Heart left ventricle (tissue), 16 donors: Measurements from ENCODE around the gene TRMT44. TPM values are rescaled to one million over a fixed set of nuclear protein-coding genes. Genes with fewer than 3 reads are reported as not detected.

Experiments
- ATAC-seq, 4 donors: fragments of 200-7000 bp; cut with Tn5 transposase; one replicate each; pipeline ENCODE4 v1.9.1; 2020 to 2022; ENCODE audit warnings: moderate library complexity in 4 of 4, mild to moderate bottlenecking in 3 of 4, moderate number of reproducible peaks in 1 of 4
- DNase-seq, 5 donors: peaks; one replicate each; pipeline ENCODE4 v3.0.0-alpha.2; 2020
- H3K27ac ChIP-seq, 12 donors: fragments of 200-600 bp; sonication (generic) in 4 of 12; one replicate each; pipeline versions ENCODE4 v1.5.0 to v1.8.0; 2016 to 2022; ENCODE audit warnings: mild to moderate bottlenecking in 2 of 12
- H3K27me3 ChIP-seq, 9 donors: fragments of 200-600 bp; sonication (generic) in 2 of 9; one replicate each; pipeline versions ENCODE4 v1.5.1 to v1.8.0; 2016 to 2022; ENCODE audit warnings: mild to moderate bottlenecking in 3 of 9
- H3K36me3 ChIP-seq, 9 donors: fragments of 200-600 bp; sonication (generic) in 2 of 9; one replicate each; pipeline versions ENCODE4 v1.5.0 to v1.8.0; 2018 to 2022; ENCODE audit warnings: mild to moderate bottlenecking in 2 of 9
- H3K4me1 ChIP-seq, 12 donors: fragments of 200-600 bp; sonication (generic) in 4 of 12; one replicate each; pipeline versions ENCODE4 v1.5.0 to v1.8.0; 2016 to 2022; ENCODE audit warnings: mild to moderate bottlenecking in 3 of 12
- H3K4me3 ChIP-seq, 12 donors: fragments of 200-600 bp; sonication (generic) in 4 of 12; one replicate each; pipeline versions ENCODE4 v1.5.0 to v1.8.0; 2017 to 2022; ENCODE audit warnings: mild to moderate bottlenecking in 9 of 12, moderate library complexity in 4 of 12
- H3K9me3 ChIP-seq, 12 donors: fragments of 200-600 bp; sonication (generic) in 4 of 12; one replicate each; pipeline versions ENCODE4 v1.5.0 to v1.8.0; 2016 to 2022; ENCODE audit warnings: mild to moderate bottlenecking in 1 of 12
- POLR2A ChIP-seq, 2 donors: fragments of 450-650 bp; IDR thresholded peaks; one replicate each; pipeline ENCODE4 v1.6.1; 2017; ENCODE audit warnings: antibody characterized with exemption in 2 of 2, mild to moderate bottlenecking in 2 of 2, moderate library complexity in 2 of 2
- WGBS, 4 donors: extraction: QIAGEN DNeasy Blood & Tissue Kit in 2 of 4; methylation state at CpG; one replicate each; pipeline versions ENCODE4 v1.1.5 to v1.1.7; 2013 to 2018; 5-methylcytosine and 5-hydroxymethylcytosine counted together
- intact Hi-C, 10 donors: fragments of 100-400 bp; cut with DNase I; formaldehyde crosslinking; loops; one replicate each; pipeline versions ENCODE4 v1.11.1 to v1.14.2; 2022
- polyA plus RNA-seq, 2 donors: library from polyadenylated mRNA; stranded (reverse); fragments of 200-250 nt; gene quantifications; one replicate each; pipeline ENCODE4 v1.2.3, GENCODE V29; 2013
- total RNA-seq, 9 donors: library from RNA; depleted of rRNA in 2 of 9; stranded (reverse); fragments of >200 nt in 2 of 9; fragmentation: NEBNext Ultra II Directional in 3 of 9; extraction: Animal tissue kit (Norgen Biotek cat#: 25700) in 3 of 9; gene quantifications; one replicate each; pipeline versions ENCODE4 v1.1.0 to v1.2.4, GENCODE V29; 2016 to 2023
- TF ChIP-seq, protein P1 (sequence below), 12 donors: fragments of 200-600 bp; sonication (generic) in 4 of 12; IDR thresholded peaks; one replicate each; pipeline versions ENCODE4 v1.5.0 to v1.8.0; 2018 to 2022; ENCODE audit warnings: antibody characterized with exemption in 12 of 12, mild to moderate bottlenecking in 5 of 12
- donor health status: ischemic (EF 13 %, LVEDD 7.1; RV severe dilation, severe dysfunction).
- donor health status: healthy with polysubstance abuse.
- donor health status: DM: no; HTN: yes; CAD: no.
- donor health status: DM: no; HTN: no; CAD: no.
- donor health status: ischemic (EF 25% LVEDD 6.9; RV normal size, moderate dysfunction).
- donor health status: ischemic (EF 25% LVEDD 5.7; RV mildly dilated, moderate dysfunction).
- donor health status: healthy.
- donor health status: DM: yes; HTN: yes; CAD: no.
- donor health status: ischemic (EF 35%, LVEDD 5.7; RV mildly dilated, moderate dysfunction).
- donor health status: nonischemic (EF 11% LVEDD 7.7; RV severe dilation, severe dysfunction).
- donor health status: DM: yes; HTN: yes; CAD: no.
- donor health status: PGD.
- donor health status: ischemic (EF 29% LVEDD 5.4; RV normal size, mild dysfunction).
- donor health status: nonischemic (EF 23%, LVEDD 6.1; RV moderate dilation, normal function).

TRMT44 gene
- total and polyA plus RNA-seq, 11 donors: 6.1 to 11.7 (median 8.3) TPM

DNA sequence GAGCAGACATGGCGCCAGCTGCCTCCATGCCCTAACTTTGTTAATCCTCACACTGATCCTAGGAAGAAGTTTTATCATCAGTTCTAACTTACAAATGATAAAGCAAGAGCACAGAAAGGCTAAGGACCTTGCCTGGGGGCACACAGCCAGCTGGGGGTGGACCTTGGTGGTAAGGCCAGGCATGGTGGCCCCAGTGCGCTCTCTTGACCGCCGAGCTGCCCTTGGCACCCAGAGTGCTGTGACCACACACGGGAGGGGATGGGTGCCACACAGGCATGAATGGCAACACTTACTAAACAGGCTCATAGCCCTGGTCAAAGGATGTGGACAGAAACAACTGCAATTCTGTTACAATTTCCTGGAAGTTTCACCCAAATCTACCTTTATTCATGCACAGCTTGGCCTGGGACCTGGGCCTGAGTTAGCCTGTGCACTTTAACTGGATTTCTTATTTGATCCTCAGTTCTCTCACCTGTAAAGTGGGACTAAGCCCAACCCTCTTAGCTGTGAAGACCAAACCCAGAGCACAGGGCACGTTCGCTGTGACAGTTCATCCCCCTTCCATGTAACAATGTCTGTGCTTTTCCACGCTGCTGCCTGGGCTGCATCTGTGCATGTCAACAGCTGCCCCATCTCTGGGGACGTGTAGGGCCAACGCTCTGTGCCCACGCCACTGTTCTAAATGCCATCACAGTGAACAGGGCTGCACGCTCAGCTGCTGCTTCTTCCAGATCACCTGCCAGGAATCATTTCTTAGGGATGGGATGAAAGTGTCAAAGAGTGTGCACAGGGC is 44.9 kb upstream of the TRMT44 start:
- H3K4me1 ChIP-seq: peaks cover 0 to 40% (median 29%) of the 10 kb centered on the region in 12 donors
- ATAC-seq (no peak), DNase-seq (peak in 1 of 5 donors; percentile 21)
- TF ChIP-seq POLR2A (IDR thresholded peaks at IDR 0.05): no peak
- TF ChIP-seq, protein P1, sequence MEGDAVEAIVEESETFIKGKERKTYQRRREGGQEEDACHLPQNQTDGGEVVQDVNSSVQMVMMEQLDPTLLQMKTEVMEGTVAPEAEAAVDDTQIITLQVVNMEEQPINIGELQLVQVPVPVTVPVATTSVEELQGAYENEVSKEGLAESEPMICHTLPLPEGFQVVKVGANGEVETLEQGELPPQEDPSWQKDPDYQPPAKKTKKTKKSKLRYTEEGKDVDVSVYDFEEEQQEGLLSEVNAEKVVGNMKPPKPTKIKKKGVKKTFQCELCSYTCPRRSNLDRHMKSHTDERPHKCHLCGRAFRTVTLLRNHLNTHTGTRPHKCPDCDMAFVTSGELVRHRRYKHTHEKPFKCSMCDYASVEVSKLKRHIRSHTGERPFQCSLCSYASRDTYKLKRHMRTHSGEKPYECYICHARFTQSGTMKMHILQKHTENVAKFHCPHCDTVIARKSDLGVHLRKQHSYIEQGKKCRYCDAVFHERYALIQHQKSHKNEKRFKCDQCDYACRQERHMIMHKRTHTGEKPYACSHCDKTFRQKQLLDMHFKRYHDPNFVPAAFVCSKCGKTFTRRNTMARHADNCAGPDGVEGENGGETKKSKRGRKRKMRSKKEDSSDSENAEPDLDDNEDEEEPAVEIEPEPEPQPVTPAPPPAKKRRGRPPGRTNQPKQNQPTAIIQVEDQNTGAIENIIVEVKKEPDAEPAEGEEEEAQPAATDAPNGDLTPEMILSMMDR (IDR thresholded peaks at IDR 0.05): no peak
- no peaks in the 10 kb centered on the region for H3K27me3 ChIP-seq
- no peak overlapping the region for H3K4me3 ChIP-seq
- peaks cover 0 to 66% (median 51%) of the 10 kb centered on the region in 9 donors for H3K36me3 ChIP-seq
- no peak overlapping the region for H3K27ac ChIP-seq
- 94 to 99% (median 98%) methylated on average over 10 to 12 of the region's 12 CpGs for WGBS, 4 donors
- intact Hi-C loops: loop anchor here in 3 of 10 donors (5.0 to 10.0 kb wide), 3 partner anchors 51 to 78 kb away; no protein-coding TSS in a partner anchor
- H3K9me3 ChIP-seq: no peaks in the 10 kb centered on the region

DNA sequence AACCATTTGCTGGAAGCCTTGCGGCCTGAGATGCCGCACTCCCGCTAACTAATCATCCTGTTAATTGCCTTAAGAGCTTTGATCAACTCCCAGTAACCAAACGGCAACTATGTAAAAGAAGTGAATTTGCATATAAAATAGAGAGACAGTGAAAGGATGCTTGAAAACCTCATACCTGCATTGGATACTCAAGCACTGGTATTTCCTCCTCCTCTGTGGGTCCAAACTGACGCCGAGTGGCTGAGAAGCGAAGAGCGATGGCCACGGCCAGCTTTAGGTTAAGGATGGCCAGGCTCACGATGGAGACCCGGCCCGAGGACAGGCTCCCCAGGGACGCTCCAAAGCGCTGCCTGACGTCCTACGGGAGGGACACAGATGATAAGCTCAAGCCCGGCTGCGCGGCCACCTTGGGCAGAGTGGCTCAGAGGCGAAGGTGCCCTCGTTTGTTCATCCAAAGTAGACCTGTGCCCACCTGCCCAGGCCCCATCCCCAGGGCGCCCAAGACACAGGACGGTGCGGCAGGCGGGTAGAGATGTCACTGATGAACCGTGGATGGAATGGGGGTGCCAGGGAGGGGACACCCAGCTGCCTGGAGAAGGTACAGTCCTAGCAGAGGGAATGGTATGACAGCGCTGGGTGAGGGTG is 43.7 kb upstream of the TRMT44 start:
- DNase-seq: peak in 1 of 5 donors; percentile 20
- H3K27ac ChIP-seq: no peak overlapping the region
- peaks cover 0 to 37% (median 23%) of the 10 kb centered on the region in 12 donors for H3K4me1 ChIP-seq
- 92 to 97% (median 95%) methylated on average over 27 of the region's 27 CpGs for WGBS, 4 donors
- TF ChIP-seq, protein P1 (IDR thresholded peaks at IDR 0.05): no peak
- TF ChIP-seq POLR2A (IDR thresholded peaks at IDR 0.05): no peak
- no peak for ATAC-seq
- H3K27me3 ChIP-seq: no peaks in the 10 kb centered on the region
- H3K36me3 ChIP-seq: peaks cover 0 to 62% (median 48%) of the 10 kb centered on the region in 9 donors
- H3K9me3 ChIP-seq: no peaks in the 10 kb centered on the region
- no peak overlapping the region for H3K4me3 ChIP-seq
- intact Hi-C loops: loop anchor here in 3 of 10 donors (5.0 to 10.0 kb wide), 3 partner anchors 52 to 80 kb away; no protein-coding TSS in a partner anchor

DNA sequence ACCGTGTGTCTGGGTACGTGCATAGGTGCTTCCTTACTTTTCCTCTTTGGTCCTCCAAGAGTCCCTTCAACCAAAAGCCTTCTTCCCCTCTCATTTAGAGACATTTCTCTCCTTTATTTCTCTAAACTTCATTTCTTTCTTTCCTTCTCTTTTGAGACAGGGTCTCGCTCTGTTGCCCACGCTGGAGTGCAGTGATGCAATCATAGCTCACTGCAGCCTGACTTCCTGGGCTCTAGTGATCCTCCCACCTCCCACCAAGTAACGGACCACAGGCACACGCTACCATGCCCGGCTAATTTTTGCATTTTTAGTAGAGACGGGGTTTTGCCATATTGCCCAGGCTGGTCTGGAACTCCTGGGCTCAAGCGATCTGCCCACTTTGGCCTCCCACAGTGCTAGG is 42.2 kb upstream of the TRMT44 start:
- no peak for TF ChIP-seq POLR2A (IDR thresholded peaks at IDR 0.05)
- TF ChIP-seq, protein P1 (IDR thresholded peaks at IDR 0.05): no peak
- Histone ChIP-seq H3K4me3 (no peak overlapping the region), H3K27me3 (no peaks in the 10 kb centered on the region), H3K36me3 (peaks cover 0 to 54% (median 39%) of the 10 kb centered on the region in 9 donors), H3K27ac (no peak overlapping the region), H3K9me3 (no peaks in the 10 kb centered on the region), H3K4me1 (peaks cover 7 to 39% (median 28%) of the 10 kb centered on the region in 12 donors)
- whole genome bisulfite sequencing, 4 donors: 90 to 96% (median 95%) methylated on average over 9 of the region's 9 CpGs
- intact Hi-C loops: loop anchor here in 3 of 10 donors (5.0 to 10.0 kb wide), 3 partner anchors 54 to 81 kb away; no protein-coding TSS in a partner anchor
- DNase-seq (no peak), ATAC-seq (no peak)

DNA sequence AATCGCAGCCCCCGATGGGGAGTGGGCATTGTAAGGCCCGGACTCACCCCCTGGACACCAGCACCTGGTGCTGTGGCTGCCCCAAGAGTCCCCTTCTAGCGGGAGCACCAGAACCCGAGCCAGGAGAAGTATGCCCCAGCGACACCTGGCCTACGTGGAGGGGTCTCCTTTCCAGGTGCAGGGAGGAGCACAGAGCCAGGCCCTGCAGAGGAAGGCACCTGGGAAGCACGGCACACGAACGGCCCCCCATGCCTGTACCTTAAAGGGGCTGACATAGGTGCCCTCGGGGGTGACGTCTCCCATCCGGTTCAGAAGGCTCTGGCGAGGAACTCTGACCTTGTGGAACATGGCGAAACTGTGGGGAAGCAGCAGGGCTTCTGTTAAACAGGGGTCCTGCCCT is 41.3 kb upstream of the TRMT44 start:
- Histone ChIP-seq H3K27ac (no peak overlapping the region), H3K4me3 (no peak overlapping the region), H3K36me3 (peaks cover 0 to 59% (median 47%) of the 10 kb centered on the region in 9 donors), H3K4me1 (peaks cover 7 to 34% (median 24%) of the 10 kb centered on the region in 12 donors), H3K9me3 (no peaks in the 10 kb centered on the region), H3K27me3 (no peaks in the 10 kb centered on the region)
- intact Hi-C loops: loop anchor here in 3 of 10 donors (5.0 to 10.0 kb wide), 3 partner anchors 54 to 82 kb away; no protein-coding TSS in a partner anchor
- WGBS, 4 donors: 90 to 96% (median 93%) methylated on average over 9 to 15 of the region's 15 CpGs
- ATAC-seq: no peak
- no peak for DNase-seq
- TF ChIP-seq, protein P1 (IDR thresholded peaks at IDR 0.05): no peak
- no peak for TF ChIP-seq POLR2A (IDR thresholded peaks at IDR 0.05)
